ENCODE results near the gene ERC2. TPM values are rescaled to one million over a fixed set of nuclear protein-coding genes. Genes with fewer than 3 reads are reported as not detected.

The ERC2 gene
- polyA plus RNA-seq, 3 donors: not detected

GRCh38 chr3:55873523-55874254 lies 594.6 kb downstream of the ERC2 start:
- H4K20me1 ChIP-seq (ENCODE audit: insufficient read depth, low read length): no peaks in the 10 kb centered on the region
- no peak overlapping the region for H3K27ac Mint-ChIP-seq
- no peaks in the 10 kb centered on the region for H3K4me1 ChIP-seq (ENCODE audit: control insufficient read depth in 1 of 2, insufficient read depth in 2 of 2, low read length in 2 of 2)
- H3K9ac ChIP-seq (ENCODE audit: insufficient read depth, low read length, poor library complexity, severe bottlenecking): no peak overlapping the region
- no peaks in the 10 kb centered on the region for H3K27me3 ChIP-seq (ENCODE audit: control insufficient read depth in 2 of 2, insufficient read depth in 2 of 2, low read length in 2 of 2)
- WGBS (ENCODE audit: insufficient coverage): 73% methylated on average over 1 of the region's 1 CpG
- no peak for DNase-seq
- H3K36me3 Mint-ChIP-seq: no peaks in the 10 kb centered on the region
- H2AFZ ChIP-seq (ENCODE audit: insufficient read depth, low read depth, low read length, poor library complexity, severe bottlenecking): no peak overlapping the region
- H3K27me3 Mint-ChIP-seq (ENCODE audit: low read depth in 3 of 3): peaks cover 0 to 2% (median 0%) of the 10 kb centered on the region in 3 donors
- H3K4me3 Mint-ChIP-seq: no peak overlapping the region
- H3K9me3 ChIP-seq (replicated peaks in 1 of 2; ENCODE audit: control insufficient read depth in 1 of 2, insufficient read depth in 1 of 2, low read length in 2 of 2): no peaks in the 10 kb centered on the region
- H3K27ac ChIP-seq (ENCODE audit: low read depth in 1 of 2, low read length in 2 of 2): no peak overlapping the region
- H3K4me3 ChIP-seq (replicated peaks in 1 of 3; ENCODE audit: low read depth in 2 of 3, low read length in 3 of 3): no peak overlapping the region
- H3K36me3 ChIP-seq (replicated peaks in 1 of 2; ENCODE audit: control insufficient read depth in 1 of 2, insufficient read depth in 2 of 2, low read length in 2 of 2): no peaks in the 10 kb centered on the region
- TF ChIP-seq, protein P1, sequence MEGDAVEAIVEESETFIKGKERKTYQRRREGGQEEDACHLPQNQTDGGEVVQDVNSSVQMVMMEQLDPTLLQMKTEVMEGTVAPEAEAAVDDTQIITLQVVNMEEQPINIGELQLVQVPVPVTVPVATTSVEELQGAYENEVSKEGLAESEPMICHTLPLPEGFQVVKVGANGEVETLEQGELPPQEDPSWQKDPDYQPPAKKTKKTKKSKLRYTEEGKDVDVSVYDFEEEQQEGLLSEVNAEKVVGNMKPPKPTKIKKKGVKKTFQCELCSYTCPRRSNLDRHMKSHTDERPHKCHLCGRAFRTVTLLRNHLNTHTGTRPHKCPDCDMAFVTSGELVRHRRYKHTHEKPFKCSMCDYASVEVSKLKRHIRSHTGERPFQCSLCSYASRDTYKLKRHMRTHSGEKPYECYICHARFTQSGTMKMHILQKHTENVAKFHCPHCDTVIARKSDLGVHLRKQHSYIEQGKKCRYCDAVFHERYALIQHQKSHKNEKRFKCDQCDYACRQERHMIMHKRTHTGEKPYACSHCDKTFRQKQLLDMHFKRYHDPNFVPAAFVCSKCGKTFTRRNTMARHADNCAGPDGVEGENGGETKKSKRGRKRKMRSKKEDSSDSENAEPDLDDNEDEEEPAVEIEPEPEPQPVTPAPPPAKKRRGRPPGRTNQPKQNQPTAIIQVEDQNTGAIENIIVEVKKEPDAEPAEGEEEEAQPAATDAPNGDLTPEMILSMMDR (IDR thresholded peaks at IDR 0.05): no peak
- intact Hi-C loops (cut with micrococcal nuclease): no loop called here
- peaks cover 0 to 11% (median 4%) of the 10 kb centered on the region in 7 donors for H3K9me3 Mint-ChIP-seq
- H3K79me2 ChIP-seq (ENCODE audit: insufficient read depth, low read length): no peaks in the 10 kb centered on the region
- no peaks in the 10 kb centered on the region for H3K4me1 Mint-ChIP-seq
- H3K4me2 ChIP-seq (replicated peaks; ENCODE audit: extremely low read depth, low read length, poor library complexity, severe bottlenecking): no peak overlapping the region

DNA sequence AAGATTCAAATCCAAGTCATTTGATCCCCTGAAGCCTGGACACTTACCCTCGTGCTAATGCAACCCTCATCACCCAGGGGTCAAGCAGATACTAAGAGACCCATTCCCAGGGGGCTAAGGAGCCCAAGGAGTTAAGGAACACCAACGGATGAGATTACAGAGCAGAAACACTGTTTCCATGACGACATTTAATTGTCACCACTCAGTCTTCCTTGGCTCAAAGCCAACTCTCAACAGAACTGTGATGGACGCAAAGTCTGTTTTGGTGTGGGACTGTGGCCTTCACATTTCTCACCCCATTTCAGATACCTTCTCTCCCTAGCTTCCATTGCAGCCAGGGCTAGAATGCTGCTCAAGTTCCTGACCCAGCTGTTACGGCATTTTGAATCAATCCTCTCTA lies 597.7 kb downstream of the ERC2 start:
- intact Hi-C loops (cut with micrococcal nuclease): no loop called here
- H4K20me1 ChIP-seq (ENCODE audit: insufficient read depth, low read length): no peaks in the 10 kb centered on the region
- no peak overlapping the region for H3K4me3 ChIP-seq (replicated peaks in 1 of 3; ENCODE audit: low read depth in 2 of 3, low read length in 3 of 3)
- TF ChIP-seq, protein P1 (IDR thresholded peaks at IDR 0.05): no peak
- H3K9me3 ChIP-seq (replicated peaks in 1 of 2; ENCODE audit: control insufficient read depth in 1 of 2, insufficient read depth in 1 of 2, low read length in 2 of 2): no peaks in the 10 kb centered on the region
- no peak overlapping the region for H3K27ac ChIP-seq (ENCODE audit: low read depth in 1 of 2, low read length in 2 of 2)
- H3K4me2 ChIP-seq (replicated peaks; ENCODE audit: extremely low read depth, low read length, poor library complexity, severe bottlenecking): no peak overlapping the region
- DNase-seq: no peak
- no peaks in the 10 kb centered on the region for H3K4me1 ChIP-seq (ENCODE audit: control insufficient read depth in 1 of 2, insufficient read depth in 2 of 2, low read length in 2 of 2)
- peaks cover 0 to 9% (median 4%) of the 10 kb centered on the region in 7 donors for H3K9me3 Mint-ChIP-seq
- H3K27me3 ChIP-seq (ENCODE audit: control insufficient read depth in 2 of 2, insufficient read depth in 2 of 2, low read length in 2 of 2): no peaks in the 10 kb centered on the region
- no peaks in the 10 kb centered on the region for H3K4me1 Mint-ChIP-seq
- H3K36me3 ChIP-seq (replicated peaks in 1 of 2; ENCODE audit: control insufficient read depth in 1 of 2, insufficient read depth in 2 of 2, low read length in 2 of 2): no peaks in the 10 kb centered on the region
- H3K27me3 Mint-ChIP-seq (ENCODE audit: low read depth in 3 of 3): peaks cover 0 to 2% (median 0%) of the 10 kb centered on the region in 3 donors
- no peak overlapping the region for H3K4me3 Mint-ChIP-seq
- H3K27ac Mint-ChIP-seq: no peak overlapping the region
- H2AFZ ChIP-seq (ENCODE audit: insufficient read depth, low read depth, low read length, poor library complexity, severe bottlenecking): no peak overlapping the region
- H3K79me2 ChIP-seq (ENCODE audit: insufficient read depth, low read length): no peaks in the 10 kb centered on the region
- no peak overlapping the region for H3K9ac ChIP-seq (ENCODE audit: insufficient read depth, low read length, poor library complexity, severe bottlenecking)
- 71% methylated on average over 3 of the region's 5 CpGs for WGBS (ENCODE audit: insufficient coverage)
- no peaks in the 10 kb centered on the region for H3K36me3 Mint-ChIP-seq

All from CD14-positive monocyte (primary cell).